Measurements from ENCODE around the gene CRADD. TPM values are rescaled to one million over a fixed set of nuclear protein-coding genes. Genes with fewer than 3 reads are reported as not detected.

Gene CRADD
- total RNA-seq, 1 experiment from 2014 or later, result 7.6 TPM

- Histone ChIP-seq H3K4me1 (ENCODE audit: insufficient read depth, low read length) (no peaks in the 10 kb centered on the region; the same call in 1 of the 2 replicates), H3K23ac (ENCODE audit: insufficient read length, low read depth, low read length) (no peak overlapping the region), H3K4ac (ENCODE audit: low read depth, low read length) (no peak overlapping the region), H2BK5ac (ENCODE audit: insufficient read length, low read length) (no peak overlapping the region), H2BK15ac (ENCODE audit: low read depth, low read length) (no peak overlapping the region), H2AFZ (ENCODE audit: low read length) (no peak overlapping the region), H4K91ac (ENCODE audit: insufficient read length, low read depth, low read length) (no peak overlapping the region), H3K27me3 (ENCODE audit: insufficient read depth, low read length) (no peaks in the 10 kb centered on the region), H4K8ac (replicated peaks; ENCODE audit: insufficient read length, low read depth, low read length) (no peak overlapping the region), H2BK20ac (ENCODE audit: low read depth, low read length, poor library complexity, severe bottlenecking) (no peak overlapping the region), H3K9me3 (ENCODE audit: control insufficient read depth, low read depth, low read length) (no peaks in the 10 kb centered on the region), H3K4me2 (ENCODE audit: insufficient read depth, insufficient read length, low read length) (no peak overlapping the region), H4K5ac (ENCODE audit: insufficient read length, low read depth, low read length) (no peak overlapping the region), H3K79me2 (ENCODE audit: insufficient read depth, low read length) (no peaks in the 10 kb centered on the region), H3K23me2 (ENCODE audit: insufficient read length, low read depth, low read length, poor library complexity, severe bottlenecking) (no peaks in the 10 kb centered on the region), H3T11ph (ENCODE audit: low read length) (no peak overlapping the region), H2BK120ac (ENCODE audit: low read depth, low read length, poor library complexity, severe bottlenecking) (no peak overlapping the region), H2AK5ac (ENCODE audit: insufficient read length, low read length) (no peak overlapping the region), H3K14ac (ENCODE audit: insufficient read depth, low read length) (no peak overlapping the region), H3K79me1 (ENCODE audit: insufficient read depth, low read depth, low read length, poor library complexity, severe bottlenecking) (no peaks in the 10 kb centered on the region), H2BK12ac (ENCODE audit: insufficient read length, low read depth, low read length) (no peak overlapping the region), H3K9ac (ENCODE audit: extremely low read depth, insufficient read length, low read length) (no peak overlapping the region), H4K20me1 (ENCODE audit: control insufficient read depth, insufficient read depth, insufficient read length) (no peaks in the 10 kb centered on the region), H3K18ac (ENCODE audit: insufficient read length, low read depth, low read length) (no peak overlapping the region), H3K56ac (ENCODE audit: insufficient read length, low read depth, low read length) (no peak overlapping the region), H3K27ac (ENCODE audit: insufficient read length, low read depth, low read length) (no peak overlapping the region)
- no peak for DNase-seq
- peaks cover 3 to 5% of the 10 kb centered on the region in 2 experiments; a peak in 1 of 4 replicates for H3K4me1 Mint-ChIP-seq
- H3K27ac Mint-ChIP-seq, result no peak overlapping the region
- no peak overlapping the region for H3K4me3 Mint-ChIP-seq
- no peaks in the 10 kb centered on the region for H3K27me3 Mint-ChIP-seq (ENCODE audit: low read depth)
- no peak for TF ChIP-seq CTCF (conservative IDR thresholded peaks at IDR 0.05)
- peaks cover 0 to 2% (median 0%) of the 10 kb centered on the region in 3 experiments; a peak in 3 of 7 replicates for H3K36me3 Mint-ChIP-seq (ENCODE audit: insufficient read depth in 1 of 3, low read depth in 3 of 3)
- H3K9me3 Mint-ChIP-seq, result no peaks in the 10 kb centered on the region
- no CpG with 5 or more reads among the region's 3 CpGs for WGBS (ENCODE audit: extremely low coverage, insufficient read length, low lambda C conversion rate)
Measured at GRCh38 chr12:93793007-93793406, 115.8 kb downstream of the CRADD start.

Measured in H9 (cell line).